Measurements from ENCODE around the gene FBXL19.

DNA sequence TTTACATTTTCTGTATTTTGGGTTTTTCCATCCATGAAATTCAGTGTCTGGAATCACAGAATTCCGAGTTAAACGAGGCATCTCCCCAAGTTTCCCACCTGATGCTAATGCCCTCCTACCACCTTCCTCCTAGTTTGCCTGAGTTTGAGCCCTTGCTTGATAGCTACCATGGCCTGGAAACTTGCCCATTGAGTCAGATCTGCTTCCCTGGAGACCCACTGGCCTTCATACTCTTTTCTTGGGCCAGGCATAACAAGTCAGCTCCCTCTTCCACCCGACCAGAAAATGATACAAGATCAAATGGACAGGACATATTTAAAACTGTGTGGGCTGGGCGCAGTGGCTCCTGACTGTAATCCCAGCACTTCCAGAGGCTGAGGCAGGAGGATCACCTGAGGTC lies 44.4 kb downstream of the FBXL19 start:
- no peak for TF ChIP-seq POLR2AphosphoS5 (IDR thresholded peaks at IDR 0.05)
- TF ChIP-seq, protein P1, sequence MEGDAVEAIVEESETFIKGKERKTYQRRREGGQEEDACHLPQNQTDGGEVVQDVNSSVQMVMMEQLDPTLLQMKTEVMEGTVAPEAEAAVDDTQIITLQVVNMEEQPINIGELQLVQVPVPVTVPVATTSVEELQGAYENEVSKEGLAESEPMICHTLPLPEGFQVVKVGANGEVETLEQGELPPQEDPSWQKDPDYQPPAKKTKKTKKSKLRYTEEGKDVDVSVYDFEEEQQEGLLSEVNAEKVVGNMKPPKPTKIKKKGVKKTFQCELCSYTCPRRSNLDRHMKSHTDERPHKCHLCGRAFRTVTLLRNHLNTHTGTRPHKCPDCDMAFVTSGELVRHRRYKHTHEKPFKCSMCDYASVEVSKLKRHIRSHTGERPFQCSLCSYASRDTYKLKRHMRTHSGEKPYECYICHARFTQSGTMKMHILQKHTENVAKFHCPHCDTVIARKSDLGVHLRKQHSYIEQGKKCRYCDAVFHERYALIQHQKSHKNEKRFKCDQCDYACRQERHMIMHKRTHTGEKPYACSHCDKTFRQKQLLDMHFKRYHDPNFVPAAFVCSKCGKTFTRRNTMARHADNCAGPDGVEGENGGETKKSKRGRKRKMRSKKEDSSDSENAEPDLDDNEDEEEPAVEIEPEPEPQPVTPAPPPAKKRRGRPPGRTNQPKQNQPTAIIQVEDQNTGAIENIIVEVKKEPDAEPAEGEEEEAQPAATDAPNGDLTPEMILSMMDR (IDR thresholded peaks at IDR 0.05 in 8 of 11, conservative IDR thresholded peaks at IDR 0.05 in 3 of 11) = no peak
